Astrocyte of the cerebellum (primary cell): ENCODE data around the gene CHD9NB.
"Not testable (repeated sequence)": the region's sequence is repeated elsewhere in the genome, so short reads cannot be mapped to it uniquely, and the experiment has no call there.

Experiments
- DNase-seq: peaks from one replicate; pipeline ENCODE4 v3.0.0-alpha.2; 2011; ENCODE audit warnings: low read depth
- H3K4me3 ChIP-seq: 2 replicates; pipeline ENCODE4 v1.5.1; 2011; ENCODE audit warnings: mild to moderate bottlenecking, low read depth, low read length, moderate library complexity
- CTCF ChIP-seq: IDR thresholded peaks from 2 replicates; pipeline ENCODE4 v1.5.1; 2012; ENCODE audit warnings: low read length, low read depth, moderate library complexity, mild to moderate bottlenecking; ENCODE audit errors: missing control alignments
- in situ Hi-C: cut with HindIII; loops from 2 replicates; pipeline ENCODE4 v1.10.0; 2017; ENCODE audit warnings: low sequenced_read_pairs

Gene CHD9NB

GRCh38 chr16:53078247-53078646 is 25.6 kb upstream of the CHD9NB start:
- in situ Hi-C loops: no loop called here
- TF ChIP-seq CTCF: no peak
- H3K4me3 ChIP-seq: no peak overlapping the region
- DNase-seq: no peak

- DNase-seq, H3K4me3 ChIP-seq, in situ Hi-C loops: not testable (repeated sequence)
Measured at GRCh38 chr16:53075461-53075860, 22.8 kb upstream of the CHD9NB start.

- DNase-seq, in situ Hi-C loops, H3K4me3 ChIP-seq: not testable (repeated sequence)
Measured at GRCh38 chr16:53074296-53074695, 21.6 kb upstream of the CHD9NB start.

DNA sequence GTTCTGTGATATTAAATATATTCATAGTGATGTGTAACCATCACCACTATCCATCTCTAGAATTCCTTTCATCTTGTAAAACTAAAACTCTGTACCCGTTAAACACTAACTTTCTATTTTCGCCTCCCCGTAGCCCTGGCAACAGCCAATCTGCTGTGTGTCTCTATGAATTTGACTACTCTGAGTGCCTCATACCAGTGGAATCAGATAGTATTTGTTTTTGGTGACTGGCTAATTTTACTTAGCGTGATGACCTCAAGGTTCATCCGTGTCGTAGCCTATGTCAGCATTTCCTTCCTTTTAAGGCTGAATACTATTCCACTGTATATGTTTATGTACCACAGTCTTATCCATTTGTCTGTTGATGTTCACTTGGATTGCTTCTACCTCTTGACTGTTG is 20.3 kb upstream of the CHD9NB start:
- TF ChIP-seq CTCF: no peak
- DNase-seq: no peak
- in situ Hi-C loops: no loop called here
- H3K4me3 ChIP-seq: no peak overlapping the region

DNA sequence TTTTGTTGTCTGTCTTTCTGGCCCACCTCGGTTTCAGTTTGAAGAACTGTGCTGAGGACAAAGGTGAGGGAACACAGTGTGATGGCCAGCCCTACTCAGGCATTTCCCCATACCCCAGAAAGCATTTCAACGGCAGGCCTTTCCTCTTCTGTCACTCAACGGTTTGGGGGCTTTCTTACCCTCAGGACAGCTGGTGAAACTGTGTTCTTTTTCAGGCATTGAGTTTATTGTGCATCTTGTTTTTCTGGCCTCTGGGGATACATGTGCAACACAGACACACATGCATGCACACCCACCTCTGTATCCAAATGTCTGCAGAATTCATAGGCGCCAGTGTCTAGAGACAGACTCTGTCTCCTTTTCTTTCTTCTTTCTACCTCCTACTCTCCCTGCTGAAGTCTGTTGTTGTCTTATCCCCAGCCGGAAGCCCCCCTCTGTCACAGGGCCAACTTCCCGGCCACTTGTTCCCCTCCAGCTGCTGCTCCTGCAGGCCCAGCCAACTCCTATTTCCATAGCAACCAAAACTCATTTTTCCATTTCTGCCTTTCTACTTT is 19.1 kb upstream of the CHD9NB start:
- no peak for TF ChIP-seq CTCF
- H3K4me3 ChIP-seq: no peak overlapping the region
- in situ Hi-C loops: no loop called here
- DNase-seq: no peak

DNA sequence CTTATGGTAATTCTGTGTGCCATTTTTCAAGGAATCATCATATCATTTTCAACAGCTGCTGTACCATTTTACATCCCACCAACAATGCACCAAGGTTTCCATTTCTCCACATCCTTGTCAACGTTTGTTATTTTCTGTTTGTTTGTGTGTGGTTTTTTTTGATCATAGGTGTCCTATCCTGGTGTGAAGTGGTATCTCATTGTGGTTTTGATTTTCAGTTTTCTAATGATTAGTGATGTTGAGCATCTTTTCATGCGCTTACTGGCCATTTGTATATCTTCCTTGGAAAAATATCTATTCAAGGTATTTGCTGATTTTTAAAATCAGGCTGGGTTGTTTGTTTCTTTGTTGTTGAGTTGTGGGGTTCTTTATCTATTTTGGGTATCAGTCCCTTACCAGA is 17.1 kb upstream of the CHD9NB start:
- in situ Hi-C loops: no loop called here
- H3K4me3 ChIP-seq: no peak overlapping the region
- TF ChIP-seq CTCF: no peak
- no peak for DNase-seq

- in situ Hi-C loops: no loop called here
- H3K4me3 ChIP-seq: no peak overlapping the region
- no peak for TF ChIP-seq CTCF
- DNase-seq: no peak
Measured at GRCh38 chr16:53068423-53068833, 15.7 kb upstream of the CHD9NB start.

GRCh38 chr16:53067675-53068074 is 15.0 kb upstream of the CHD9NB start:
- in situ Hi-C loops: no loop called here
- DNase-seq: no peak
- no peak for TF ChIP-seq CTCF
- H3K4me3 ChIP-seq: no peak overlapping the region
